Neuronal stem cell (in vitro differentiated cells): ENCODE data around the gene LHX4.
A peak's percentile ranks its signal among the peaks of the same experiment; 100 is the strongest.

Experiments used
- DNase-seq: peaks from one replicate; pipeline ENCODE4 v3.0.0-alpha.2; 2013; ENCODE audit warnings: low spot score
- H2AFZ ChIP-seq: one replicate; pipeline ENCODE4 v1.6.1; 2013; ENCODE audit warnings: mild to moderate bottlenecking, low read length, inconsistent platforms
- H2AK5ac ChIP-seq: 2 replicates; pipeline ENCODE4 v1.6.1; 2013; ENCODE audit warnings: low read depth, mild to moderate bottlenecking, inconsistent platforms, low read length, moderate library complexity, mixed read lengths
- H2BK120ac ChIP-seq: 2 replicates; pipeline ENCODE4 v1.6.1; 2013; ENCODE audit warnings: low read depth, mild to moderate bottlenecking, inconsistent platforms, low read length, moderate library complexity, mixed read lengths
- H2BK12ac ChIP-seq: one replicate; pipeline ENCODE4 v1.6.1; 2013; ENCODE audit warnings: low read length, inconsistent platforms
- H2BK15ac ChIP-seq: 2 replicates; pipeline ENCODE4 v1.6.1; 2013; ENCODE audit warnings: mild to moderate bottlenecking, low read length, inconsistent platforms, mixed read lengths
- H2BK5ac ChIP-seq: one replicate; pipeline ENCODE4 v1.6.1; 2013; ENCODE audit warnings: inconsistent platforms, mild to moderate bottlenecking, low read length, moderate library complexity
- H3K14ac ChIP-seq: one replicate; pipeline ENCODE4 v1.6.1; 2013; ENCODE audit warnings: low read length, inconsistent platforms
- H3K18ac ChIP-seq: 2 replicates; pipeline ENCODE4 v1.6.1; 2013; ENCODE audit warnings: low read length, inconsistent platforms
- H3K23ac ChIP-seq: 2 replicates; pipeline ENCODE4 v1.6.1; 2013; ENCODE audit warnings: low read depth, mild to moderate bottlenecking, mixed read lengths, low read length, inconsistent platforms; ENCODE audit not compliant: poor library complexity
- H3K27ac ChIP-seq: replicated peaks from 3 replicates; pipeline ENCODE4 v1.5.1; 2013; ENCODE audit warnings: low read length, inconsistent platforms
- H3K27me3 ChIP-seq, 3 experiments: 2 replicates each; pipeline ENCODE4 v1.6.1; 2013; ENCODE audit warnings: low read length in 3 of 3, mild to moderate bottlenecking in 2 of 3, inconsistent platforms in 1 of 3, low read depth in 1 of 3, mixed read lengths in 1 of 3, moderate library complexity in 1 of 3; ENCODE audit not compliant: control insufficient read depth in 3 of 3, insufficient read depth in 3 of 3
- H3K36me3 ChIP-seq, 2 donors: replicated peaks in 1 of 2; 2 replicates each; pipeline ENCODE4 v1.6.1; 2013; ENCODE audit warnings: low read length in 2 of 2; ENCODE audit not compliant: control insufficient read depth in 2 of 2, insufficient read depth in 2 of 2
- H3K4ac ChIP-seq: 2 replicates; pipeline ENCODE4 v1.6.1; 2013; ENCODE audit warnings: inconsistent platforms, mild to moderate bottlenecking, low read length, moderate library complexity
- H3K4me1 ChIP-seq, 2 donors: 1 replicate in 1 of 2; 2 replicates in 1 of 2; pipeline ENCODE4 v1.6.1; 2013; ENCODE audit warnings: low read length in 2 of 2, low read depth in 1 of 2; ENCODE audit not compliant: control insufficient read depth in 2 of 2, insufficient read depth in 1 of 2
- H3K4me2 ChIP-seq: one replicate; pipeline ENCODE4 v1.6.1; 2013; ENCODE audit warnings: mild to moderate bottlenecking, low read length, inconsistent platforms; ENCODE audit not compliant: insufficient read depth, poor library complexity, severe bottlenecking
- H3K4me3 ChIP-seq, 2 donors: 2 replicates each; pipeline ENCODE4 v1.5.1; 2013; ENCODE audit warnings: low read length in 2 of 2, mild to moderate bottlenecking in 2 of 2, inconsistent platforms in 1 of 2, moderate library complexity in 1 of 2
- H3K79me1 ChIP-seq: one replicate; pipeline ENCODE4 v1.6.1; 2013; ENCODE audit warnings: low read depth, mild to moderate bottlenecking, inconsistent platforms, low read length, moderate library complexity
- H3K9ac ChIP-seq: one replicate; pipeline ENCODE4 v1.6.1; 2013; ENCODE audit warnings: mild to moderate bottlenecking, low read depth, low read length, inconsistent platforms; ENCODE audit not compliant: poor library complexity
- H3K9me3 ChIP-seq, 2 donors: replicated peaks in 1 of 2; 2 replicates each; pipeline versions ENCODE3 to v1.6.1; 2013; ENCODE audit warnings: low read length in 2 of 2, mild to moderate bottlenecking in 2 of 2, inconsistent platforms in 1 of 2, low read depth in 1 of 2, mixed read lengths in 1 of 2, moderate library complexity in 1 of 2; ENCODE audit not compliant: control insufficient read depth in 2 of 2, insufficient read depth in 1 of 2
- H4K8ac ChIP-seq: one replicate; pipeline ENCODE4 v1.6.1; 2013; ENCODE audit warnings: low read depth, mild to moderate bottlenecking, inconsistent platforms, low read length, moderate library complexity
- H4K91ac ChIP-seq: one replicate; pipeline ENCODE4 v1.6.1; 2013; ENCODE audit warnings: low read length, low read depth, mild to moderate bottlenecking, inconsistent platforms; ENCODE audit not compliant: poor library complexity
- WGBS, 2 donors: extraction: QIAGEN DNeasy Blood & Tissue Kit; methylation state at CpG; one replicate each; pipeline ENCODE4 v1.1.7; 2013; ENCODE audit warnings: missing lambda C conversion rate in 2 of 2, mixed read lengths in 1 of 2; ENCODE audit not compliant: insufficient read length in 2 of 2, insufficient replicate concordance in 1 of 2; ENCODE audit errors: extremely low coverage in 2 of 2; 5-methylcytosine and 5-hydroxymethylcytosine counted together

The LHX4 gene

DNA sequence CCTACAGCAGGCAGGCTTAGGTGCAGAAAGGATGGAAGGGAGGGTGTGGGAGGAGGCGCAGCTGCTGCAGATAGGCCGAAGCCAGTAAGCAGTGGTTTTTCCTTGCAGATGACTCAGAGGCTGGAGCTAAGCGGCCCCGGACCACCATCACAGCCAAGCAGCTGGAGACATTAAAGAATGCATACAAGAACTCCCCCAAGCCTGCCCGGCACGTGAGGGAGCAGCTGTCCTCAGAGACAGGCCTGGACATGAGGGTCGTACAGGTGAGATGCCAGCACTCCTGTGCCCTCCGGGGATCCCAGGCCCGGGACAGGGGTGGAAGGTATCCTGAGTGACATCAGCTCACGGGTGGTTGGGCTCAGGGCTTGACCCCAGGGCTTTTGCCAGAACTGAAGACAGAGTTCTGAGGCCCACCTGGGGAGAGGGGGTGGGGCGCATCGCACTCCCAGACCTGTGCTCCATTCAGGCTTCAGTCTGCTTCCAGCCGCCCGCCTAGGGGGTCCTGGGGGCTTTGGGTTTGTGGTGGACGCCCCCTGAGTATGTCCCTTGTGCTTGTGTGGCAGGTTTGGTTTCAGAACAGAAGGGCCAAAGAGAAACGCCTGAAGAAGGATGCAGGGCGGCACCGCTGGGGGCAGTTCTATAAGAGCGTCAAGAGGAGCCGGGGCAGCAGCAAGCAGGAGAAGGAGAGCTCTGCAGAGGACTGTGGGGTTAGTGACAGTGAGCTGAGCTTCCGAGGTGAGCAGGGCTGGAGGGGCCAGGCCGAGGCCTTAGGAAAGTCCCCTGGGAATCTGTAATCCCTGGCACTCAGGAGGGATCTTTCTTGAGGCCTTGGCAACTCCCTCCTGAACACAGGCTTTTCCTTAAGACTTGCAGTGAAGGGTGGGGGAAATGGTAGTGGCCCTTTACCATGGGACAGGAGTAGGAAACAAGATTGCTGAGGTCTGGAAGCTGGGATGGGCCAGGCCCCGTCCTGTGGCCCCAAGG is 41.5 kb downstream of the LHX4 start:
- no peak for DNase-seq
- Histone ChIP-seq H3K4me3 (no peak overlapping the region), H3K18ac (peak overlapping the region; percentile 71), H3K4me2 (no peak overlapping the region), H3K4me1 (peaks cover 14 to 30% of the 10 kb centered on the region in 2 donors), H2BK15ac (no peak overlapping the region), H4K8ac (no peak overlapping the region), H3K23ac (peak overlapping the region; percentile 14), H2AFZ (no peak overlapping the region), H3K36me3 (peaks cover 4 to 37% of the 10 kb centered on the region in 2 donors), H3K9ac (peak overlapping the region; percentile 50), H3K27me3 (no peaks in the 10 kb centered on the region), H2BK5ac (peak overlapping the region; percentile 26), H4K91ac (no peak overlapping the region), H3K4ac (no peak overlapping the region), H3K14ac (peak overlapping the region; percentile 51), H2BK12ac (peak overlapping the region; percentile 17), H2AK5ac (no peak overlapping the region), H3K27ac (no peak overlapping the region), H3K79me1 (peaks cover 2% of the 10 kb centered on the region), H3K9me3 (peaks cover 0 to 3% of the 10 kb centered on the region in 2 donors), H2BK120ac (no peak overlapping the region)
- no CpG with 5 or more reads among the region's 23 CpGs for WGBS, 2 donors

DNA sequence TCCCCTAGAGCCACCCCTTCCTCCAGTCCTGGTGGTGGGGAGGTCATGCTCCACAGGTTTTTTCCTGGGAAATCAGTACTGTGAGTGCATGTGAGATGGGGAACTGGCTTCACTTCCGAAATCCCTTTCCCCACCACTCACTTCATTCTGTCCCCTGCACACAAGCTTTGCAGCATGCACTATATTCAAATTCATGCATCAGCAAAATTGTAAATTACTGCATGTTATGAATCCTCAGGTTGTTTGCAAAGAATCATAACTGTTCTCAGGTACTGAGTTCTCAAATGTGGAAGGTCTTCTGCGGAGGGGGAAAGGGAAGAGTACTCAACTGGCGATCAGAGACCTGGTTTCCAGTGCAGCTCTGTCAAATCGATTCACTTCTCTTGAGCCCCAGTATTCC is 42.3 kb downstream of the LHX4 start:
- no CpG with 5 or more reads among the region's 4 CpGs for WGBS, 2 donors

GRCh38 chr1:180273066-180273465 is 43.0 kb downstream of the LHX4 start:
- no peak overlapping the region for H4K91ac ChIP-seq
- peaks cover 0 to 3% of the 10 kb centered on the region in 2 donors for H3K9me3 ChIP-seq
- H3K18ac ChIP-seq: no peak overlapping the region
- no peak overlapping the region for H2AFZ ChIP-seq
- no peak overlapping the region for H3K23ac ChIP-seq
- H3K27ac ChIP-seq: no peak overlapping the region
- H3K4me2 ChIP-seq: no peak overlapping the region
- H2BK12ac ChIP-seq: no peak overlapping the region
- H3K4ac ChIP-seq: no peak overlapping the region
- H3K14ac ChIP-seq: no peak overlapping the region
- peaks cover 9 to 26% of the 10 kb centered on the region in 2 donors for H3K4me1 ChIP-seq
- peaks cover 4 to 43% of the 10 kb centered on the region in 2 donors for H3K36me3 ChIP-seq
- no peak overlapping the region for H2BK15ac ChIP-seq
- no peak overlapping the region for H4K8ac ChIP-seq
- H2BK5ac ChIP-seq: no peak overlapping the region
- no peak overlapping the region for H3K9ac ChIP-seq
- no peak overlapping the region for H2BK120ac ChIP-seq
- no peak overlapping the region for H3K4me3 ChIP-seq
- no peak overlapping the region for H2AK5ac ChIP-seq
- H3K27me3 ChIP-seq: no peaks in the 10 kb centered on the region
- DNase-seq: no peak
- WGBS, 2 donors: no CpG with 5 or more reads among the region's 2 CpGs
- no peaks in the 10 kb centered on the region for H3K79me1 ChIP-seq

More for the DNA sequence above, 42.3 kb downstream of the LHX4 start:
- Histone ChIP-seq H2BK12ac (no peak overlapping the region), H4K8ac (no peak overlapping the region), H3K14ac (no peak overlapping the region), H2AK5ac (no peak overlapping the region), H3K36me3 (peaks cover 4 to 38% of the 10 kb centered on the region in 2 donors), H2BK120ac (no peak overlapping the region), H3K27ac (no peak overlapping the region), H3K9me3 (peaks cover 0 to 3% of the 10 kb centered on the region in 2 donors), H3K4ac (no peak overlapping the region), H3K79me1 (no peaks in the 10 kb centered on the region), H3K18ac (peak overlapping the region; percentile 27), H3K23ac (no peak overlapping the region), H2BK5ac (no peak overlapping the region), H2BK15ac (no peak overlapping the region), H3K4me3 (no peak overlapping the region), H4K91ac (no peak overlapping the region), H3K4me1 (peaks cover 13 to 30% of the 10 kb centered on the region in 2 donors), H2AFZ (no peak overlapping the region), H3K9ac (no peak overlapping the region), H3K4me2 (no peak overlapping the region), H3K27me3 (no peaks in the 10 kb centered on the region)
- DNase-seq: no peak

- no peaks in the 10 kb centered on the region for H3K27me3 ChIP-seq
- H4K8ac ChIP-seq: no peak overlapping the region
- peak overlapping the region; percentile 6 for H3K14ac ChIP-seq
- peaks cover 0 to 21% of the 10 kb centered on the region in 2 donors for H3K4me1 ChIP-seq
- H2AK5ac ChIP-seq: no peak overlapping the region
- H2AFZ ChIP-seq: no peak overlapping the region
- no peak overlapping the region for H3K18ac ChIP-seq
- H2BK12ac ChIP-seq: no peak overlapping the region
- H3K23ac ChIP-seq: no peak overlapping the region
- no peaks in the 10 kb centered on the region for H3K79me1 ChIP-seq
- no CpG with 5 or more reads among the region's 11 CpGs for WGBS, 2 donors
- H3K4ac ChIP-seq: no peak overlapping the region
- H3K9me3 ChIP-seq: peaks cover 0 to 3% of the 10 kb centered on the region in 2 donors
- no peak overlapping the region for H2BK15ac ChIP-seq
- H3K4me3 ChIP-seq: no peak overlapping the region
- peaks cover 4 to 52% of the 10 kb centered on the region in 2 donors for H3K36me3 ChIP-seq
- no peak overlapping the region for H3K4me2 ChIP-seq
- H4K91ac ChIP-seq: no peak overlapping the region
- H2BK5ac ChIP-seq: no peak overlapping the region
- H3K27ac ChIP-seq: no peak overlapping the region
- no peak overlapping the region for H2BK120ac ChIP-seq
- H3K9ac ChIP-seq: no peak overlapping the region
- DNase-seq: no peak
These were observed 44.2 kb downstream of the LHX4 start for GRCh38 chr1:180274221-180274620.
